Right lobe of liver (tissue), 6 donors: ENCODE results near the gene ABCD4. TPM values are rescaled to one million over a fixed set of nuclear protein-coding genes. Genes with fewer than 3 reads are reported as not detected.

ENCODE experiments used
- ATAC-seq, 4 donors: fragments of 200-7000 bp; cut with Tn5 transposase; one replicate each; pipeline ENCODE4 v1.9.1; 2020; ENCODE audit warnings: mild to moderate bottlenecking in 4 of 4, moderate library complexity in 4 of 4
- DNase-seq, 3 donors: peaks; one replicate each; pipeline ENCODE4 v3.0.0-alpha.2; 2020
- H3K27ac ChIP-seq, 3 donors: fragments of 200-600 bp; one replicate each; pipeline ENCODE4 v1.8.0; 2022
- H3K27me3 ChIP-seq, 2 donors: fragments of 200-600 bp; one replicate each; pipeline ENCODE4 v1.8.0; 2022
- H3K36me3 ChIP-seq, 4 donors: fragments of 200-600 bp; sonication (generic) in 1 of 4; one replicate each; pipeline versions ENCODE4 v1.5.1 to v1.8.0; 2017 to 2022; ENCODE audit warnings: control low read depth in 1 of 4
- H3K4me1 ChIP-seq, 4 donors: fragments of 200-600 bp; sonication (generic) in 1 of 4; one replicate each; pipeline versions ENCODE4 v1.5.1 to v1.8.0; 2017 to 2022; ENCODE audit warnings: control low read depth in 1 of 4
- H3K4me3 ChIP-seq, 3 donors: fragments of 200-600 bp; one replicate each; pipeline ENCODE4 v1.8.0; 2022
- H3K9me3 ChIP-seq, 4 donors: fragments of 200-600 bp; sonication (generic) in 1 of 4; one replicate each; pipeline versions ENCODE4 v1.5.1 to v1.8.0; 2017 to 2022; ENCODE audit warnings: control low read depth in 1 of 4
- POLR2A ChIP-seq: fragments of 450-650 bp; IDR thresholded peaks from one replicate; pipeline ENCODE4 v1.6.1; 2017; ENCODE audit warnings: antibody characterized with exemption, mild to moderate bottlenecking
- WGBS: methylation state at CpG from one replicate; pipeline ENCODE4 v1.1.6; 2018; ENCODE audit warnings: low coverage, low lambda C conversion rate; ENCODE audit not compliant: insufficient coverage; ENCODE audit errors: missing lambda C conversion rate; 5-methylcytosine and 5-hydroxymethylcytosine counted together
- intact Hi-C, 2 donors: fragments of 100-400 bp; cut with DNase I; formaldehyde crosslinking; loops; one replicate each; pipeline versions ENCODE4 v1.11.2 to v1.14.1; 2022
- total RNA-seq, 6 experiments: library from RNA; depleted of rRNA in 2 of 6; stranded (reverse); fragments of >200 nt in 2 of 6; fragmentation: NEBNext Ultra II Directional in 3 of 6; extraction: Animal tissue kit (Norgen Biotek cat#: 25700) in 3 of 6; gene quantifications; one replicate each; pipeline versions ENCODE4 v1.1.0 to v1.2.4, GENCODE V29; 2016 to 2023
- TF ChIP-seq, protein P1 (sequence below), 4 donors: fragments of 200-600 bp in 3 of 4; fragments of 450-650 bp in 1 of 4; IDR thresholded peaks; one replicate each; pipeline versions ENCODE4 v1.5.1 to v1.8.0; 2016 to 2022; ENCODE audit warnings: antibody characterized with exemption in 4 of 4, mild to moderate bottlenecking in 2 of 4
- donor health status: DM: no; HTN: yes; CAD: no.
- donor health status: DM: no; HTN: no; CAD: no.
- donor health status: DM: no; HTN: no; CAD: no.
- donor health status: DM: no; HTN: yes; CAD: no.
- donor health status: DM: no; HTN: yes; CAD: no.

ABCD4 gene
- total RNA-seq, 6 experiments from 2014 or later, result 20.3 to 39.3 (median 32.2) TPM

DNA sequence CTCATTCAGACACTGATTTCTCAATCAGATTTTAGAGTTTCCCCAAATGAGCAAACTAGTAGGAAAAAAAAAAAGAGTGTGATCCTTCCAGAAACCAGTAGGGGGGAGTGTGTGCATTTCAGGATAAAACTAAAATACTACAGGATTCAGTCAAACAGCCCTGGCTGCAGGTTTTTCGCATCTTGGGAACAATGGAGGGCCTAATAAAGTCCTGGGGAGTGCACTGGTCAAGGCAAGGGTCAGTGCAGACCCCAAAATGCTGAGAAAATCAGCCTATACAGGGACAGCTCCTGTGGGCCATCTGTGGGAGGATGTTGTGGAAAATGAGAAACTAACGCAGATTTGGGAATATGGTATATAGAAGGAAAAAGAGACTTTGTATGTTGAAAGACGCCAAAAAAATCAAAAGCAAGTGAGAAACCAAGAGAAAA, 22.2 kb upstream of the ABCD4 start:
- 25% methylated on average over 3 of the region's 3 CpGs for WGBS
- peak; percentile 50 to 67 (median 55) for ATAC-seq
- TF ChIP-seq, protein P1, sequence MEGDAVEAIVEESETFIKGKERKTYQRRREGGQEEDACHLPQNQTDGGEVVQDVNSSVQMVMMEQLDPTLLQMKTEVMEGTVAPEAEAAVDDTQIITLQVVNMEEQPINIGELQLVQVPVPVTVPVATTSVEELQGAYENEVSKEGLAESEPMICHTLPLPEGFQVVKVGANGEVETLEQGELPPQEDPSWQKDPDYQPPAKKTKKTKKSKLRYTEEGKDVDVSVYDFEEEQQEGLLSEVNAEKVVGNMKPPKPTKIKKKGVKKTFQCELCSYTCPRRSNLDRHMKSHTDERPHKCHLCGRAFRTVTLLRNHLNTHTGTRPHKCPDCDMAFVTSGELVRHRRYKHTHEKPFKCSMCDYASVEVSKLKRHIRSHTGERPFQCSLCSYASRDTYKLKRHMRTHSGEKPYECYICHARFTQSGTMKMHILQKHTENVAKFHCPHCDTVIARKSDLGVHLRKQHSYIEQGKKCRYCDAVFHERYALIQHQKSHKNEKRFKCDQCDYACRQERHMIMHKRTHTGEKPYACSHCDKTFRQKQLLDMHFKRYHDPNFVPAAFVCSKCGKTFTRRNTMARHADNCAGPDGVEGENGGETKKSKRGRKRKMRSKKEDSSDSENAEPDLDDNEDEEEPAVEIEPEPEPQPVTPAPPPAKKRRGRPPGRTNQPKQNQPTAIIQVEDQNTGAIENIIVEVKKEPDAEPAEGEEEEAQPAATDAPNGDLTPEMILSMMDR (IDR thresholded peaks at IDR 0.05), result peak; percentile 36 to 65 (median 61)
- no peak for TF ChIP-seq POLR2A
- intact Hi-C loops, result no loop called here
- no peaks in the 10 kb centered on the region for H3K27me3 ChIP-seq
- H3K9me3 ChIP-seq, result no peaks in the 10 kb centered on the region
- DNase-seq, result no peak
- H3K4me3 ChIP-seq, result no peak overlapping the region
- H3K27ac ChIP-seq, result no peak overlapping the region
- H3K36me3 ChIP-seq, result no peaks in the 10 kb centered on the region
- H3K4me1 ChIP-seq, result no peaks in the 10 kb centered on the region

DNA sequence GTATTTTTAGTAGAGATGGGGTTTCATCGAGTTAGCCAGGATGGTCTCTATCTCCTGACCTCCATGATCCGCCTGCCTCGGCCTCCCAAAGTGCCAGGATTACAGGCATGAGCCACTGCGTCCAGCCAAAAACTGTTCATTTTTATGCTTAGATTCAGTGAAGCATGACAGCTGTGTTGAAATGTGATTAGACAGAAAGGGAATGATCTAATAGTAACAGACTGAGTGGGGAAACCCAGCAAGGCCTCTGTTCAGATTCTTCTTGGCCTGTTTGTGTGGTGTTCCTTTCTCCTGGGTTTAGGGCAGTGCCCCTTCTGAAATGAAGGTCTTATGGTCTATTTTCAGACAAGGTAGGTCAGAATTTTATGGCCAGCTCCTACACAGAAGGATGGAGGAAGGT, 11.8 kb upstream of the ABCD4 start:
- Histone ChIP-seq H3K27me3 (no peaks in the 10 kb centered on the region), H3K4me1 (no peaks in the 10 kb centered on the region), H3K36me3 (no peaks in the 10 kb centered on the region), H3K27ac (no peak overlapping the region), H3K9me3 (no peaks in the 10 kb centered on the region), H3K4me3 (no peak overlapping the region)
- no peak for DNase-seq
- WGBS, result 89% methylated on average over 3 of the region's 4 CpGs
- no peak for TF ChIP-seq POLR2A
- TF ChIP-seq, protein P1 (IDR thresholded peaks at IDR 0.05), result no peak
- intact Hi-C loops, result no loop called here
- ATAC-seq, result no peak

DNA sequence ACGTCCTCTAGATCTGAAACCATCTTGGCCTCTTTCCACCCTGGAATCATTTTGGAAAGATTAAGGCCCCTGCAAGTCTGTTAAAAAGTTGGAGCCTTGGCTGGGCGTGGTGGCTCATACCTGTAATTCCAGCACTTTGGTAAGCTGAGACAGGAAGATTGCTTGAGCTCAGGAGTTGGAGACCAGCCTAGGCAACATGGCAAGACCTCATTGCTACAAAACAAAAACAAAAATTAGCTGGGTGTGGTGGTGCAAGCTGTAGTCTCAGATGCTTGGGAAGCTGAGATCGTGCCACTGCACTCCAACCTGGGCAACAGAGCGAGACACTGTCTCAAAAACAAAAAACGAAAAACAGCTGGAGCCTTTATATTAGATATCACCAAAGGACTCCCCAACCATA, 10.9 kb upstream of the ABCD4 start:
- ATAC-seq (no peak), DNase-seq (no peak)
- intact Hi-C loops, result no loop called here
- no peak for TF ChIP-seq POLR2A
- TF ChIP-seq, protein P1 (IDR thresholded peaks at IDR 0.05), result no peak
- Histone ChIP-seq H3K36me3 (no peaks in the 10 kb centered on the region), H3K9me3 (no peaks in the 10 kb centered on the region), H3K4me3 (no peak overlapping the region), H3K27ac (no peak overlapping the region), H3K27me3 (no peaks in the 10 kb centered on the region), H3K4me1 (no peaks in the 10 kb centered on the region)
- WGBS, result 64% methylated on average over 5 of the region's 5 CpGs

DNA sequence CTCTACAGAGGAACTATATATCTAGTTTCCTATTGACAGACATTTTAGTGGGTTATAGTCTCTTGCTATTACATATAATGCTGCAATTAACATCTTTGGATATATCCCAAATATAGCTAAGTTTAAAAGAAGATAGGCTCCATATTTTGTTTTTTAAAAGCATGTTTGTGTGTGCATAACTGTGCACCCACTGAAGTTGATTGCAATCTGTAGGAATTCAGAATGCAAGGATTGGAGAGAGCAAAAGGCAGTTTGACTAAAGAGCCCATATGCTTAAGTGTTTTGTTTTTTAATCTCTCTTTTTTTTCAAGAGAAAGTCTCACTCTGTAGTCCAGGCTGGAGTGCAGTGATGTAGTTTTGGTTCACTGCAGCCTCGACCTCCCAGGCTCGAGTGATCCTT, 9.4 kb upstream of the ABCD4 start:
- no peak overlapping the region for H3K27ac ChIP-seq
- H3K9me3 ChIP-seq, result no peaks in the 10 kb centered on the region
- H3K4me1 ChIP-seq, result no peaks in the 10 kb centered on the region
- 50% methylated on average over 2 of the region's 2 CpGs for WGBS
- H3K36me3 ChIP-seq, result no peaks in the 10 kb centered on the region
- TF ChIP-seq, protein P1 (IDR thresholded peaks at IDR 0.05), result no peak
- TF ChIP-seq POLR2A, result no peak
- intact Hi-C loops, result no loop called here
- ATAC-seq (no peak), DNase-seq (no peak)
- H3K27me3 ChIP-seq, result no peaks in the 10 kb centered on the region
- H3K4me3 ChIP-seq, result no peak overlapping the region
